Islet of Langerhans (tissue), 1 donor: Measurements from ENCODE around the gene TNRC18.
"Not testable (repeated sequence)": the region's sequence is repeated elsewhere in the genome, so short reads cannot be mapped to it uniquely, and the experiment has no call there.

ENCODE experiments used
- FAIRE-seq: peaks from one replicate; lab custom pipeline; 2011; peaks lifted over from hg19 to GRCh38; lab: Jason Lieb, UNC

TNRC18 gene, protein sequence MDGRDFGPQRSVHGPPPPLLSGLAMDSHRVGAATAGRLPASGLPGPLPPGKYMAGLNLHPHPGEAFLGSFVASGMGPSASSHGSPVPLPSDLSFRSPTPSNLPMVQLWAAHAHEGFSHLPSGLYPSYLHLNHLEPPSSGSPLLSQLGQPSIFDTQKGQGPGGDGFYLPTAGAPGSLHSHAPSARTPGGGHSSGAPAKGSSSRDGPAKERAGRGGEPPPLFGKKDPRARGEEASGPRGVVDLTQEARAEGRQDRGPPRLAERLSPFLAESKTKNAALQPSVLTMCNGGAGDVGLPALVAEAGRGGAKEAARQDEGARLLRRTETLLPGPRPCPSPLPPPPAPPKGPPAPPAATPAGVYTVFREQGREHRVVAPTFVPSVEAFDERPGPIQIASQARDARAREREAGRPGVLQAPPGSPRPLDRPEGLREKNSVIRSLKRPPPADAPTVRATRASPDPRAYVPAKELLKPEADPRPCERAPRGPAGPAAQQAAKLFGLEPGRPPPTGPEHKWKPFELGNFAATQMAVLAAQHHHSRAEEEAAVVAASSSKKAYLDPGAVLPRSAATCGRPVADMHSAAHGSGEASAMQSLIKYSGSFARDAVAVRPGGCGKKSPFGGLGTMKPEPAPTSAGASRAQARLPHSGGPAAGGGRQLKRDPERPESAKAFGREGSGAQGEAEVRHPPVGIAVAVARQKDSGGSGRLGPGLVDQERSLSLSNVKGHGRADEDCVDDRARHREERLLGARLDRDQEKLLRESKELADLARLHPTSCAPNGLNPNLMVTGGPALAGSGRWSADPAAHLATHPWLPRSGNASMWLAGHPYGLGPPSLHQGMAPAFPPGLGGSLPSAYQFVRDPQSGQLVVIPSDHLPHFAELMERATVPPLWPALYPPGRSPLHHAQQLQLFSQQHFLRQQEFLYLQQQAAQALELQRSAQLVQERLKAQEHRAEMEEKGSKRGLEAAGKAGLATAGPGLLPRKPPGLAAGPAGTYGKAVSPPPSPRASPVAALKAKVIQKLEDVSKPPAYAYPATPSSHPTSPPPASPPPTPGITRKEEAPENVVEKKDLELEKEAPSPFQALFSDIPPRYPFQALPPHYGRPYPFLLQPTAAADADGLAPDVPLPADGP (N-terminal part only)

DNA sequence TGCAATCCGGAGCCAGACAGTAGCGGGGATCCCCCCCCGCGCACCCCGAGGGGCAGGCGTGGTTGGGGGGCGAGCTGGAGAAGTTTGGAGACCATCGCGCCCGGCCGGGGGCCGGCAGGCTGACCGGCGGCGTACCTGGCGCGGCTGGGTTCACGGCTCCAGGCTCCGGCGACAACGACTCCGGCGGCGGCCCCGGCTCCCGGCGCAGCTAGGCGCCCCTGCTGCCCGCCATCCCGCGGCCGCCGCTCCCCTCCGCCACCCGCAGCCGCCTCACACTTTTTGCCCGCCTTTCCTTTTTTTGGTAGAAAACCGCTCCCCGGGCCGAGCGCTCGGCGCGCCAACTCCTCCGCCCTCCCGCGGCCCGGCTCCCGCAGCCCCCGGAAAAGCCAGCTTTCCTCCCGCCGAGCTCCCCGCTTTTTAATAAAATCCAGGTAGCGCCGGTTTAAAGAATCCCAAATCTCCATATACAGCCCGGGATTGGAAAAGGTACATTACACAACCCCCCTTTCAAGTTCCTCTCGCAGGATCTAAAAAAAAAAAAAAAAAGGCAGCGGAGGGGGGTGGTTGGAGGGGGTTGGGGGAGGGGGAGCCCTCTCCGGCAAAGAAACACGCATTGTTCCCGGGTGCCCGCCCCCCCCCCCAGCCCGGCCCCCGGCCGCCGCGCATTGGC lies at the start of gene TNRC18:
TSS of gene TNRC18 (minus strand) at position 529 of the 670 bp plus-strand sequence. CDS start 2,588 bp downstream, outside the sequence.
- no peak for FAIRE-seq

- FAIRE-seq: no peak
Observed at GRCh38 chr7:5472432-5473315, 49.0 kb upstream of the TNRC18 start.

DNA sequence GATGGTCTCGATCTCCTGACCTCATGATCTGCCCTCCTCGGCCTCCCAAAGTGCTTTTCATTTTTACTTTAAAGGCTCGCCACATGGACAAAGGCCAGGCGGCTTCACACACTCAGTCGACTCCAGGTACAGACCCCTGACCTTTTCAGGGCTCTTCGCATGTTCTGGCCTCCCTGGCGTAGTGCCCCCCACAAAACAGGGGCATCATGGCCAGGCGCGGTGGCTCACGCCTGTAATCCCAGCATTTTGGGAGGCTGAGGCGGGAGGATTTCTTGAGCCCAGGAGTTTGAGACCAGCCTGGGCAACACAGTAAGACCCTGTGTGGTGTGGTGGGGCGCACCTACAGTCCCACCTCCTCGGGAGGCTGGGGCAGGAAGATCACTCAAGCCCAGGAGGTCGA lies 48.0 kb upstream of the TNRC18 start:
- FAIRE-seq: not testable (repeated sequence)

DNA sequence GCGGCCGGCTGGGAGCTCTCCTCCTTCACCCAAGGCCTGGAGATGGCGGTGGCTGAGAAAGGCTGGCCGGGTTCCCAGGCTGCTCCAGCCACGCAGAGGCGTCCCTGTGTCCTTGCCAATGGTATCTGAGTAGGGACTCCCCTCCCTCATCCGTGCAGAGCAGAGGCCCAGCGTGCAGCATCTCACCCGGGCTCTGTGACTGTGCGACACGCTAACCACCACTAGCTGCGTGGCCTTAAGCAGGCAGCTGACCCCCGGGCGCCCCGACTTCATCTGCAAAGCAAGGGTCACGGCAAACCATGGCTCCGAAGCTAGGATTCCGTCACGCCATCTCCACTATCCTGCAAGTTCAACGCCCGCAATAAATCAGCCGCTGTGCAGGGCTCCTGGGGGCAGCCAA lies 47.2 kb upstream of the TNRC18 start:
- FAIRE-seq: no peak

DNA sequence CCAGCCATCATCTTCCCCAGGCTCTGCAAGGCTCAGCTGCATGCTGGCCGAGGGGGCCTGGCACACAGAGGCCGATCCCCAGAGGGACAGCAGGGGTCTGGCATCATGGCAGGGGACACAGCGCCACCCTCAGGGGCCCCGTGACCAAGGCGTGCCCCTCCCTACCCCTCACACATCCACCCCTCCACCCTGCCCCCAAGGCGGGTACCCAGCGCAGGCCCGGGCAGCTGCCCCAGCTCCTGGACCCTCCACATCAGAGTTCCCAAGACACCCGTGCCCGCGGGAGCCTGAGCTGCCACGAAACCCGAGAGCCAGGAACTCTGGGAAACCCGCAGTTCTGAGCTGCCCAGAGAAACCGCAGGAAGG lies 46.5 kb upstream of the TNRC18 start:
- no peak for FAIRE-seq

DNA sequence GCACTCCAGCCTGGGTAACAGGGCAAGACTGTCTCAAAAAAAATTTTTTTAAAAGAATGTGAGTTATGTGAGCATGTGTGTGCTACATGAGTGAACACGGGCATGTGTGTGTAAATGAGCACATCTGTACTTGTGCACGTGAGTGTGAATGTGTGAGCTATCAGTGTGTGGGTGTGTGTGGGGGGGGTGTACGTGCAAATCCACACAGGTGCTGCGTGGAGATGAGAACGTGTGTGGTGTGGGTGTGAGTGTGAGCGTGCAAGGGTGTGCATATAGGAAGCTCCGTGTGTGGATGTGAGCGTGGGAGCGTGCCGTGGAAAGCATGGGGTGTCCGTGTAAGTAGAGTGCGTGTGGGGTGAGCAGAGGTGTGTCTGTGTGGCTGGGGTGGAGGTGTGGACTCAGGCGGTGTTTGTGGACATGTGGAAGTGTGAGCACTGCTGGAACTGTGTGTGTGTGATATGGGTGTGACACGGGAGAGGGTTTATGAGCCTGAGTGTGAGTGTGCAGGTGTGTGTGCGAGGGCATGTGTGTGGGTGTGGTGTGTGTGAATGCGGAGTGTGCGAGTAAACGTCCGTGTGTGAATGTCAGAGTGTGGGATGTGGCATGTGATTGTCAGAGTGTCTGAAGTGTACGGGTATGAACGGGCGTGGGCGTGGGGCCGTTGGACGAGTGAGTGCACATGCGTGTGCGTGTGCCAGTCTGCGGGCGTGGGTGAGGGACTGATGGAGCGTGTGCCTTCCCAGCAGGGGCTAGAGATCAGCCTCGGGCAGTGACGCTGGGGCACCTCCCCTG lies 45.9 kb upstream of the TNRC18 start:
- FAIRE-seq: no peak

DNA sequence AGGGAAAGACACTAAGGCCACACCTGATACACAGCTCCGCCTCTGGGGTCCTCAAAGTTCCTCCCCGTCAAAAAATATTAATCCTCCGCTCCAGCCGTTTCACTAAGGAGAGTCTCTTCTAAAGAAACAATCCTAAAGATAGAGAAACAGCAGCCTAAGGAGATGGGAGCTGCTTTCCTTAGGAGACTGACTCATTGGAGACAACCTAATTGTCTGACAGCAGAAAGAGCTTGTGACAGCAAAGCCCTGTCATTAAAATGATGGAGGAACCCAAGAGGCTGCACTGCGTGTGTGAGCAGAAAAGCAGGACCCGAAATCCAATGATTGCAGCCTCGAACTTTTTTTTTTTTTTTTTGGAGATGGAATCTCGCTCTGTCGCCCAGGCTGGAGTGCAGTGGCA lies 44.0 kb upstream of the TNRC18 start:
- no peak for FAIRE-seq

DNA sequence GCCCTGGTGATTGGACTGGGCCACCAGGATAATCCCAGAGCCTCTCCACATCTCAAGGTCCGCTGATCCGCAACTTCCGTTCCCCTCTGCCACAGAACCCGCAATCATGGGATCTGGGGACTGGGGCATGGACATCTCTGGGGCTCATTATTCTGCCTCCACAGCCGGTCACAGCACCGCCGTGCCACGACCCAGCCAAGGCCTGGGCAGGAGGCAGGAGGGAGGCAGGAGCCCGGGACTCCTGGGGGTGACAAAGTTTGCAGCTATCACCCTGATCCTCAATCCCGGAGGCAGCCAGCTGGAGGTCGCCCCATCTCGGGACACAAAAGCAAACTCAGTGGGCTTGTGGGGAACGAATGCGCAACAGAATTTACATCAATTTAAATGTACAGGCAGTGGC lies 42.9 kb upstream of the TNRC18 start:
- FAIRE-seq: no peak

- FAIRE-seq: no peak
Observed at GRCh38 chr7:5463031-5463430, 39.4 kb upstream of the TNRC18 start.

DNA sequence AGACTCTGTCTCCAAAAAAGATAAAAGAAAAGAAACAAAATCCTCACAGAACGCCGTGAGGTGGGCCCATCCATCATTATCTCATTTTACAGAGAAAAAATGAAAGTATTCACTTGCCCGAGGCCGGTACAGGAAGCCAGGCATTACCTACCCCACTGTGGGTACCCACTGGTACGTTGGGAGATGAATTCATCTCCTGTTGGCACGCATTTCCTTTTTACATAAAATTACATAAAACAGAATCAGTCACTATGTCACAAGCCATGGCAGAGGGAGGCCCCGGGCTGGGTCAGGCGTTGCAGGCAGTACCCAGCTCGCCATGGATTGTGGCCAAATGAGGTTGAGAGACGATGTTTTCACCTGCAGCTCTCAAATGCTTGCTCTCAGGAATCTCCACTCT lies 38.6 kb upstream of the TNRC18 start:
- no peak for FAIRE-seq

DNA sequence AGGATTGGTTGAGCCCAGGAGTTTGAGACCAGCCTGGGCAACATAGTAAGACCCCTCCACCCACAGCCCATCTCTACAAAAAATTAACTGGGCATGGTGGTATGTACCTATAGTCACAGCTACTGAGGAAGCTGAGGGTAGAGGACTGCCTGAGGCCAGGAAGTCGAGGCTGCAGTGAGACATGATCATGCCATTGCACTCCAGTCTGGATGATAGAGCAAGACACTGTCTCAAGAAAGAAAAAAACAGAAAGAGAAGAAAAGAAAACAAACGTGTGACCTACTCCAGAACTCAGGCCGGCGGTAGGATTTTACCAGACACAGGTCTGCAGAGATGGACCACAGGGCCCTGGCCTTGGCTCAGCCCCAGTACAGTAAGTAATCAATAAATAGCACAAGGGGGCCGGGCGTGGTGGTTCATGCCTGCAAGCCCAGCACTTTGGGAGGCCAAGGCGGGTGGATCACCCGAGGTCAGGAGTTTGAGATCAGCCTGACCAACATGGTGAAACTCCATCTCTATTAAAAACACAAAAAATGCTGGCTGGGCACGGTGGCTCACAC lies 35.4 kb upstream of the TNRC18 start:
- no peak for FAIRE-seq

DNA sequence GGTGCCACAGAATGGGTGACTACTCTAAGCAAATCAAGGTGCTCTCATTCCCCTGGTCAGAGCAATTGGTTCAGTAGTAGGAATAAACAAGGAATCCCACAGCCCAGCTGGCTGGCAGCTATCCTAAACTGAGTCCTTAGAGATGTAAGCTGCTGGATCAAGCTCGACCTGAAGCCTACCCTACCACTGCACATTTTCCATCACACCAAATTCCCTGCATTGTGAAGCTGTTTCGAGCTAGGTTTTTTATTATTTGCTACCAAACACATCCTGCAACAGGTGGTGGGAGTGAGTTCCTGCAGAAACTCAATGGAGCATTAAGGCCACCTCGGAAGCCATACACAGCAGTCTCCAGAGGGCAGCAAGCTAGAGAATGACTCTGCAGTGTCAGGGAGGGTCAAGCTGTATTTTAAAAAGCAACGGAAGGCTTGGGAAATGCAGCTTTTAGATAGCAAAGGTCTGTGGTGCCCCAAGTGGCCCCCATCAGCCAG lies 33.7 kb upstream of the TNRC18 start:
- no peak for FAIRE-seq

DNA sequence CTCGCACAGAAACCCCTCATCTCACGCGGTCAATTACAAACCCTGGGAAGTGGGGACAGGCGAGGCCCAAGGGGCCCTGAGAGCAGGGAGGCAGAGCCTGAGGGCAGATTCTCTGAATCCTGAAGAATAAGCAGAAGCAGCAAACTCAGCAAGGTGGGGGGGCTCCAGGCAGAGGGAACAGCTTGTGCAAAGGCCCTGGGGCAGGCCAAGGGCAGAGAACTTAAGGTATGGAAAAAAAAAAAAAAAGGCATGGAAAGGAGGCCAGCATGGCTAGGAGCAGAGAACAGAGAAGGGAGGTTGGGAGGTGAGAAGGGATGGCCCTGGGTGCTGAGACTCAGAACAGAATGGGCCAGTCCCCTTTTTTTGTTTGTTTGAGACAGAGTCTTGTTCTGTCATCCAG lies 32.8 kb upstream of the TNRC18 start:
- FAIRE-seq: no peak

- FAIRE-seq: no peak
Observed at GRCh38 chr7:5455581-5456219, 32.1 kb upstream of the TNRC18 start.

DNA sequence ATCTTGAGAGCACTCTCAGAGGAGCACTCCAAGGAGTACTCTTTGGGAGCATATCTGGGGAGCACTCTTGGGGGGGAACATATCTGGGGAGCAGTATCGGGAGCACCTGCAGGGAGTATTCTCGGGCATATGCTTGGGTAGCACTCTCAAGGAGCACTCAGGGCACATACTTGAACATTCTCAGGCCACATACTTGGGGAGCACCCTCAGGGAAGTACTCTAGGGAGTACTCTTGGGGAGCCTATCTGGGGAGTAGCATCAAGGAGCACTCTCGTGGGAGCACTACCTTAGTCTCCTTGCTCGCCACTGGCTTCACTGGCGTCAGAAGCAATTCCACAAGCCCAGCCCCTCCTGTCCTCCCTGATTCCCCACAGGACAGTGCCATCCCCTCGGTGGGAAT lies 31.5 kb upstream of the TNRC18 start:
- FAIRE-seq: no peak

GRCh38 chr7:5454485-5454884 lies 30.9 kb upstream of the TNRC18 start:
- no peak for FAIRE-seq

DNA sequence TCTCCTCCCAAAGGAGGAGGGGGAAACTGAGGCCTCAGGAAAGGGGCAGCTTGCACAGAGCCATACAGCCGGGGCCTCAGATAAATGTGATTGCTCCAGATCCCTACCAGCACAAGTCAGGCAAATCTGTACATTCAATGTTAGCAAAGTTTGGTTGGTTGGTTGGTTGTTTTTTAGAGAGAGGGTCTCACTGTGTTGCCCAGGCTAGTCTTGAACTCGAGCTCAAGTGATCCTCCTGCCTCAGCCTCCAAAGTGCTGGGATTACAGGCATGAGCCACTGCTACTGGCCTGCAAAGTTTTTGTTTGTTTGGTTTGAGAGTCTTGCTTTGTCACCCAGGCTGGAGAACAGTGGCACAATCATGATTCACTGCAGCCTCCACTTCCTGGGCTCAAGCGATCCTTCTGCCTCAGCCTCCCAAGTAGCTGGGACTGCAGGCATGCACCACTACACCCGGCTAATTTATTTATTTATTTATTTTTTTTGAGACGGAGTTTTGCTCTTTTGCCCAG lies 30.0 kb upstream of the TNRC18 start:
- no peak for FAIRE-seq

- no peak for FAIRE-seq
Observed at GRCh38 chr7:5452937-5453540, 29.4 kb upstream of the TNRC18 start.

DNA sequence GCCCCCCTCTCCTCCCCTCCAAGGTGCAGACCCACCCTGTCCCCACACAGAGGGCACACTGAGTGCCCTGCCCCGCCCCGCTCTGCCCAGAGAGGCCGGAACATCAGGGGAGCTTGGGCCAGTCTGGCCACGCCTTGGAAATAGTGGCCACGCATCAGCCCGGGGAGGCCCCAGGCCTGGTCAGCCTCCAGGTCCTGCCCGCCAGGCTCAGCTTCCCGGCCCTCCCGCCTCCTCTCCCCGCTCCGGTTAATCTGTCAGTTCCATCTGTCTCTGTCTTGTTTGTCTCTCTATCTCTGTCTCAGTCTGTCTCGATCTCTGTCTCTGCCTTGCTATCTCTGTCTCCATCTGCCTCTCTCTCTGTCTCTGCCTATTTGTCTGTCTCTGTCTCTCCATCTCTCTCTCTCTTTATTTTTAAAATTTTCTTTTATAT lies 28.9 kb upstream of the TNRC18 start:
- FAIRE-seq: no peak
